Bronchial epithelial cell (primary cell): ENCODE results near the gene KCP. TPM values are rescaled to one million over a fixed set of nuclear protein-coding genes. Genes with fewer than 3 reads are reported as not detected.

Experiments used
- DNase-seq: peaks from one replicate; pipeline ENCODE4 v3.0.0-alpha.2; 2010; ENCODE audit warnings: low read depth
- FAIRE-seq: peaks from 2 replicates; lab custom pipeline; 2011; peaks lifted over from hg19 to GRCh38; lab: Jason Lieb, UNC
- H3K27me3 ChIP-seq: 2 replicates; pipeline ENCODE4 v1.5.1; 2011; ENCODE audit warnings: low read length; ENCODE audit not compliant: control insufficient read depth, insufficient read depth
- H3K36me3 ChIP-seq: 2 replicates; pipeline ENCODE4 v1.5.1; 2011; ENCODE audit warnings: low read length; ENCODE audit not compliant: control insufficient read depth, insufficient read depth
- H3K4me3 ChIP-seq: 2 replicates; pipeline ENCODE4 v1.5.1; 2011; ENCODE audit warnings: mild to moderate bottlenecking, low read depth, low read length, control low read depth
- CTCF ChIP-seq: IDR thresholded peaks from 2 replicates; pipeline ENCODE4 v1.5.1; 2011; ENCODE audit warnings: mild to moderate bottlenecking, moderate library complexity, low read length, control low read depth, inconsistent platforms; ENCODE audit not compliant: insufficient read depth, severe bottlenecking
- total RNA-seq: library from RNA; depleted of rRNA; stranded (reverse); fragments of >200 nt; gene quantifications from 2 replicates; pipeline ENCODE4 v1.2.1, GENCODE V29; 2014

KCP gene
- total RNA-seq, 1 donor from 2014 or later = 0.53 TPM

GRCh38 chr7:128867842-128868623 lies 42.5 kb downstream of the KCP start:
- FAIRE-seq (no peak), DNase-seq (peak; percentile 92)
- H3K36me3 ChIP-seq = peaks cover 10% of the 10 kb centered on the region
- TF ChIP-seq CTCF = no peak
- H3K4me3 ChIP-seq = no peak overlapping the region
- no peaks in the 10 kb centered on the region for H3K27me3 ChIP-seq

- DNase-seq (peak; percentile 70), FAIRE-seq (no peak)
- Histone ChIP-seq H3K4me3 (no peak overlapping the region), H3K36me3 (peaks cover 10% of the 10 kb centered on the region), H3K27me3 (no peaks in the 10 kb centered on the region)
- no peak for TF ChIP-seq CTCF
Measured at GRCh38 chr7:128867241-128867640, 43.3 kb downstream of the KCP start.

GRCh38 chr7:128865996-128866877 lies 44.3 kb downstream of the KCP start:
- H3K36me3 ChIP-seq = peaks cover 10% of the 10 kb centered on the region
- no peaks in the 10 kb centered on the region for H3K27me3 ChIP-seq
- no peak for TF ChIP-seq CTCF
- DNase-seq (no peak), FAIRE-seq (no peak)
- H3K4me3 ChIP-seq = no peak overlapping the region

GRCh38 chr7:128865303-128865702 lies 45.2 kb downstream of the KCP start:
- Histone ChIP-seq H3K36me3 (peaks cover 10% of the 10 kb centered on the region), H3K27me3 (no peaks in the 10 kb centered on the region), H3K4me3 (no peak overlapping the region)
- FAIRE-seq (no peak), DNase-seq (no peak)
- TF ChIP-seq CTCF = no peak

- Histone ChIP-seq H3K4me3 (peak overlapping the region; percentile 78), H3K27me3 (no peaks in the 10 kb centered on the region), H3K36me3 (peaks cover 10% of the 10 kb centered on the region)
- DNase-seq (peak; percentile 67), FAIRE-seq (no peak)
- TF ChIP-seq CTCF = peak; percentile 70
Measured at GRCh38 chr7:128863433-128863989, 47.0 kb downstream of the KCP start.
